CD4-positive, alpha-beta T cell treated with Interleukin-15 for 1 hour (primary cell): Measurements from ENCODE around the gene VILL.
"Not testable (repeated sequence)": the region's sequence is repeated elsewhere in the genome, so short reads cannot be mapped to it uniquely, and the experiment has no call there.

Experiments used
- DNase-seq: peaks from one replicate; pipeline ENCODE4 v3.0.0-alpha.2; 2020

VILL gene

DNA sequence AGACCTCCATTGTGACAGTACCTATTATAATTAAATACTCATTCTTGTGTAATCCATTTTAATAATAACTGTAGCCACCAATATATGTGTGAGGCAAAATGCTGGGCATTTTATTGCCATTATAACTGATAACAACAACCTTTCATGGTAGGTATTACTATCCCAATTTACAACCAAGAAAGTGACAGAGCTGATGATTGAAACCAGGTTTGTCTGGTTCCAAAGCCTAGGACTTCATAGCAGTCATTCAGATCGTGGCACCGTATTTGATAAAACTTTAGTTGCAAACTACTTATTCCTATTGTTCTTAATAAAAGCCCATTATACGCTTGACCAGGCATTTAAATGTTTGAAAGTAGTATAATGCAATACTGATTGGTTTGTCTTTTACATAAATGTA lies 26.4 kb upstream of the VILL start:
- DNase-seq = no peak

DNA sequence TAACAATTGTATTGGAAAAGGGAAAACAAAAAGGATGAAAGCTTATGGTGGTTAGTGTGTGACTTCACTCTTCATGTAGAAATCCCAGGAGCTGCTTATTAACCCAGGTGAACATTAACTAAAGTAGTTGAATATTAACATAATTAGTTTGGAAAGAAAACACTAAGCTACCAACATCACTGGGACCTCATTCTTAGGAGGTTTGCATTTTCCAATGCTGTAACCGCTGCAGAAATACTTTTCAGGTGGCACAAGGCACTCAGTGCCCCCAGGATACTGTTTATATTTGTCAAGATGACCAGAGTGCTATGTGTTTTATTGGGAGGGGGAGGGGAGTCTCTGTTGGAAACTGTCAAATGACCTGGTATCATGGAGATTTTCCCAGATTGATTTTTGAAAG lies 25.9 kb upstream of the VILL start:
- no peak for DNase-seq

DNA sequence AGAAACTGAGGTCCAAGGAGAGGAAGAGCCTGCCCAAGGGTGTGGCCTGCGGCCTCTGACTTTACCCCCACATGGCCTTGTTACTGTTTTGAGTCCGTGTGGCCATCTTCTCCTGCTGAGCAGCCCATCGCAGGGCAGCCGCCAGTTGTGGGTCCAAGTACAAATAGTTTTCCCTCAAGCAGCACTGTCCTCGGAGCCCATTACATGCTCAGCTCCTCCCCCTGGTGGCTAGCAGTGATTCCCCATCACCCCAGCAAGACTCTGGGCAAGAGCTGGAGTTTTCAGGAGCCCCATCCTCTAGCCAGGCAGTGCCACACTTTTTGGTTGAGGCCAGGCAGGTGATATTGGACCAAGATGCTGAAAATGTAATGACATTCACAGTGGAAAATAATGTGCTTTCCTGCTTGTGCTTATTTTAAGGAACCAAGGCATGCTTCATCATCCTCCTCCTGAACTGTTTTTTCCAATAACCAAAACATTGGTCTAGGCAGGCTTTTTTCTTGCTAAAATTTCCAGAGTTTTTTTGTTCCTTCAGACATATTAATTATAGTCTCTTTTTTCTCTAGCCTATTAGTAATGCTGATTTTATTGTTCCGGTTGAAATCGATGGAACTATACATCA lies 23.2 kb upstream of the VILL start:
- peak; percentile 50 for DNase-seq

DNA sequence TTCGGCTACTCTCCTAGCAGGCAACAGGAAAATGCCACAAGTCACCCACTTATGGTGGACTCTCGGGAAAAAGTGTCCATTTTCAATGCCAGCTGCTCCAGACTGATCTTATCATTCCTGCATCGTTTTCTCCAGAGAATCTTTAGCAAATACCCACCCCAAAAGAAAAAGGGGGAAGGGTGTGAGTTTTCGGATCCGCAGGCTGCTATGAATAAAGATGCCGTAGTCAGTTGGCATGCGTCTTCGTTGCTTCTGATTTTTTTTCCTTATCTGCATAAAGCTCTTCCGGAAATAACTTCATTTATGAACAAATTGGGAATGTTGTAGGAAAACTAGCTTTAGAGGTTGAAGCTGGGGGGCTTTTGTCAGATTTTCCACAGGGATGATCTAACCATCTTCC lies 22.4 kb upstream of the VILL start:
- no peak for DNase-seq

DNA sequence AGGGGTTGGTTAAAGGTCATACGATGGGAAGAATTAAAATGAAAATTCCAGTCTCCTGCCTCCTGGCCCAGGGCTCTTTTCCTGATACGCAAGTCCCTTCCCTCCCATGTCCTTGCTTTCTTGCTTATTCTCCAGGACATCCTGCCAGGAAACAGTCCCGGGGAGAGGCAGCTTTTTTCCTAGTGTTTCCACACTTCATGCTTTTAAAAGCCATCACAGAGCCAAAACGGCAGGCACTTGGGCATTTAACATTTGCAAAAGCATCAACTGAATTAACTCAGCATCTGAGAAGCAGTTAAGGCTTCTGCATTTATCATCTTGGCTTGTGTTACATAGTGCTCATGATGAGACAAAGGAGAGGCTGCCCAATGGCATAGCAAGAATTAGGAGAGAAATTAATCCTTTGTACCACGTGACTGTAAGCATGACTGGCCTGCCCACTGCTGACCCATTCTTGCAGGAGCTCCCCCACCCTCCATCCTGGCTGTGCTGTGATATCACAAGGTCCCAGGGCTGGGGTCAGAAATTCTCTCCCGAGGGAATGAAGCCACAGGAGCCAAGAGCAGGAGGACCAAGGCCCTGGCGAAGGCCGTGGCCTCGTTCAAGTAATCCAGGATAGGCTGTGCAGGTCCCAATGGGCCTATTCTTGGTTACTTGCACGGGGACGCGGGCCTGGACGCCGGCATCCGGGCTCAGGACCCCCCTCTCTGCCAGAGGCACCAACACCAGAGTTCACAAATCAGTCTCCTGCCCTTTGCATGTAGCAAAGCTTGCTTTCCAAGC lies 21.6 kb upstream of the VILL start:
- no peak for DNase-seq

DNA sequence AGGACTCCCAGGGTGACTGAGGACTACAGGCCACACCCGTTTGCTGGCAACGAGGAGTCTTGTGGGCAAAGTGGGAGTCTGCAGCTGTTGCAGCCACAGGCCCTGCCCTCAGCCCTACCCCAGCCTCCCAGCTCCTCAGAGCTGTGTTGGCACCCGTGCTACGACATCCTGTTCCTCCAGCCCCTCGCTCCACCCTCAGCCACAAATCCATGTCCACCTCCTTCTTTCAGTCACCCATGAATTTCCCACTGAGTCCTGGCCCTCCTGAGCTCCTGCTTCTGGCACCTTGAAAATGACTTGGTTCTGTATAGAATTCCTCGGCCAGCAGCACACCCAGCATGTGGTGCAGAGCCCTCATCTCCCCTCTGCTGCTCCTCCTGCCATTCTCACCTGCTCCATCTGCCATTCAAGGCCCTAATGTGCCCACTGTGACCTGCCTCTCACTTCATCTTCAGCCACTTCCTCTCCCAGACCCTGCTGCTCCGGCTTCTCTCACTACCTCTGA lies 20.9 kb upstream of the VILL start:
- no peak for DNase-seq

DNA sequence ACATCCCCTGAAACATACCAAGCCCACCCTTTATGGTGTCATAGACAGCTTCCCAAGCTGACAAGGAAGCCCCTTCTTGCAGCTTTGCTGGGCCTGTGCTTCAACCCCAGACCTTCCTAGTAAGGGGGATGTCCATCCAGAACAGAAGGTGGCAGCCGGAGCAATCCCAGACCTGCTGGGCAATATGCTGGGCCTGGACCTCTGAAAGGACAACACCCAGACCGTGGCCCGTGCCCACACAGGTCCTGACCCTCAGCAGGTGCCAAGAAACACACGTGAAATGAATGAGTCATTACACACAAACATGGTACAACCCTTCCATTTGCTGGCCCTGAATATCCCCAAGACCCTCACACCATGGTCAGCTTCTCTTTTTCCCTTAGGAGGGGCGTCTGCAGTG lies 19.8 kb upstream of the VILL start:
- no peak for DNase-seq

DNA sequence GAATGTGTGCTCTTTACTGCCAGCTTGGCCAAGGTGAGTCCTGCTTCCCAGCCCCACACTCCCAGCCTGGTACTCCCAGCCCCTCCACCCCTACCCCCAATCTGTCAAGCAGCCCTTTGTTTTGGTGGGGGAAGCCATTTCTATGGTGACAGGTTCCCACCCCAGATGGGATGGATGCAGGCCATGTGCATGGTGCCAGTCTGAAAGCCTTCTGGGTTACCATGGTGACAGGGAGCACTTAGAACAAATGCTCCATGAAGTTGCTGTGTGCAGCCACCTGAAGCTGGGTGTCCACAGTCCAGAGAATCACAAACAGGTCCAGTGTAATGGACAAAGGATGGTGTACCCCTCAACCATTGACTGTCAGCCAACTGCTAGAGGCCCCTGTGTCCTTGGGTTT lies 19.1 kb upstream of the VILL start:
- no peak for DNase-seq

DNA sequence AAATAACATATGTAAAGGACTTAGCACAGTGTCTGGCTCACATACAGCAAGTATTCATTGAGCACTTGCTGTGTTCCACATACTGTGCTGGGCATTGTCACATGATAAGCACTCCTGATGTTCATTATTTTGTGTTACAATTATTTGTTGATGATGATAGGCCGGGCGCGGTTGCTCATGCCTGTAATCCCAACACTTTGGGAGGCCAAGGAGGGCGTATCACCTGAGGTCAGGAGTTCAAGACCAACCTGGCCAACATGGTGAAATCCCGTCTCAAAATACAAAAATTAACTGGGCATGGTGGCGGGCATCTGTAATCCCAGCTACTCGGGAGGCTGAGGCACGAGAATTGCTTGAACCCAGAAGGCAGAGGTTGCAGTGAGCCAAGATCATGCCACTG lies 18.5 kb upstream of the VILL start:
- DNase-seq = not testable (repeated sequence)

DNA sequence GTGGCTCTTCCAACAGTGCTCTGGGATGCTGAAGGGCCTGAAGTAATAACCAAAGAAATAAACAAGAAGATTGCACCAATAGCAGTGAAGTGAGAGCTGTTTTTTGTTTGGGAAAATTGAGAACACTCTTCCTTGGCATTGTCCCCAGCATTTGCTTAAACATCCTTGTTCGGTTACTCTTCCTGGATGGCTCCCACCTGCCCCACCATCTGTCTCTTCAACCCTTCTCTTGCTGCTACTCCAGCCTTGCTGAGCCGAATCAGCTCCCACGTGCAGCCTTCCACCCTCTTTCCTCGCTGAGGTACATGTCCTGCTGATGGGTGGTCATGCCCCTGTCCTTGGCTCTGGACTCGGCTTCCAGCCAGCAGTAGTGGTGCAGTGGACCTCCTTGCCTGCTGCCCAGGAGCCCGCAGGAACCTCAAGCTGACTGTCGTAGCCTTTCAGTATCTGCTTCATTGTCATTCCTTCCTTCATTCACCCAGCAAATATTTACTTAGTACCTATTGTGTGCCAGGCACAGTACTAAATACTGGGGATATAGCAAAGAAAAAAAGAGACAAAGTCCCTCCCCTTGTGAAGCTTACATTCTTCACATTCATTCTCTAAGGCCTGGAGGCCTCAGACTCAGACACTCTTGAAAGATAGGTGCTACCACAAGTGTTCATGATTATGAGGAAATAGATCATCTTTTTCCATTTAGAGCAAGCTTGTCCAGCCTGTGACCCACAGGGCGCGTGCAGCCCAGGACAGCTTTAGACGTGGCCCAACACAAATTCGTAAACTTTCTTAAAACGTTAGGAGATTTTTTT lies 17.1 kb upstream of the VILL start:
- DNase-seq = no peak

DNA sequence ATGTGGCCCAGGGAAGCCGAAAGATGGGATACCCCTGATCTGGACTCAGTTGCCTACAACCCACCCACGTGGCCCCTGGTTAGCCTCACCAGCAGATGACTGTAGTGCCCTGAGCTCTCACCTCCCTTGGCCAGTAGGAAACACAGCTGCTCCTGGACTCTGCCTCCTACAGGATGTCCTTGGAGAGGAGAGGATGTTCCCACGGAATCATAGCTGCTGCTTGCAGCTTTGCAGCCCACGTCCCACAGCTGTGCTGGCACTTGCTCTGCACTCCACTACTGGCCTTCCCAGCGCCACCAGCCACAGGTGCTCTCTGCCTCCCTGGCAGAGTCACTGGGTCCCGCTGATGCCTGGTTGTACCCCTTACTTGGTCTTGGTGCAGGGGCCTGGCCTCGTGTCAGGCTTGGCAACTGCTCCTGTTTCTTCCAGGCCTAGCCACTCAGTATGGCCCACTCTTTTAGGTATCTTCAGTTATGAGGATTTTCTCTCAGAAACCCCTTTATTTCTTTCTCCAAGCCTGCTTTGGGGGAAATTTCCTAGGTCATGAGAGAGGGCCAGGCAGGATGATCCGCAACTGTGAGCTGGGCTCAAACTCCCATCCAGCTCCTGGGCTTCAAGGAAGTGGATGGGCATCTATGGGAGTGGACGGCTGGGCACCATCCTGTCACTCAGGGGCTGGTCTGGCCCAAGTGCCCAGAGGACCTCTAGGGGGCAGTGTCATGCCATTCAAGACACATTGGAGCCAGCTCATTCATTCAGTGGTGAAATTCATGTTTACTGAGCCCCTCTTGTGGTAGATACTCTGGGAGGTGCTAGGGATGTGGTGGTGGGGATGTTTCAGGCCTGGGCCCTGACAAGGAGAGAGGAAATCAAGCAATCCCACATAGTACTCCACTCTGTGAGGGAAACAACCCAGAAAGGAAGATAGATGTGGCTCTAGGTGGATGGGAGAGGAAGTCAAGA lies 16.2 kb upstream of the VILL start:
- DNase-seq = peak; percentile 67

DNA sequence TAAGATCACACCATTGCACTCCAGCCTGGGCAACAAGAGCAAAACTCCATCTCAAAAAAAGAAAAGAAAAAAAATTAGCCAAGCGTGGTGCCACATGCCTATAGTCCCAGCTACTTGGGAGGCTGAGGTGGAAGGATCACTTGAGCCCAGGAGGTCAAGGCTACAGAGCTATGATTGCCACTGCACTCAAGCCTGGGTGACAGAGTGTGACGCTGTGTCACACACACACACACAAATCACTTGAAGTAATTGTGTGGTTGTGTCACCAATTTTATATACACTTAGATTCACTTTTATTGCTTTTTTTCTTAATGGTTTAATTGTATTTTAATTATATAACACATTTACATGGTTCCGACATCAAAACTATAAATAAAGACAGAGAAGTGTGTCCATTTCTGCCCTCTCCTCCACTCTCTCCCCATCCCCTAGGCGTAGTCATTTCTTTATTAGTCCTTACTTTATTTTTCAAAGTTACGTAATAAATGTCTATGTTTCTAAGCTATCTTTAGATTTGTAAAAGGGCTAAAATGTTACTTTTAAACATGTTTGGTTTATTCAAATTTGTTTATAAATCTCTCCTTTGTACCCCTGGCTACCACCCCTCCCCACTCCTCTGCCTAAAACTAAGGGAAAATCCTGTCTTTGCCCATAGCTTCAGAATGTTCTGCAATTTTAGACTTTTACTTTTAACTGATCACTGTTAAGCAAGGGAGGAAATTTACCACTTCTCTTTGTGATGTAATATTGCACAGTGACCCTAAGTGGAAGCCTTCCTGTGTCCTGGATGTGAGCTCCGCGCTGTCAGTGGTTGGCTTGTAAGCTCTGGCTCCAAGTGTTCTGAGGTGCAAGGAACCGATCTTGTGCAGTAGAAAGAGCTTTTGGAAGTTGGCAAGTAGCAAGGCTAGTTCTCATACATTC lies 10.8 kb upstream of the VILL start:
- peak; percentile 58 for DNase-seq

DNA sequence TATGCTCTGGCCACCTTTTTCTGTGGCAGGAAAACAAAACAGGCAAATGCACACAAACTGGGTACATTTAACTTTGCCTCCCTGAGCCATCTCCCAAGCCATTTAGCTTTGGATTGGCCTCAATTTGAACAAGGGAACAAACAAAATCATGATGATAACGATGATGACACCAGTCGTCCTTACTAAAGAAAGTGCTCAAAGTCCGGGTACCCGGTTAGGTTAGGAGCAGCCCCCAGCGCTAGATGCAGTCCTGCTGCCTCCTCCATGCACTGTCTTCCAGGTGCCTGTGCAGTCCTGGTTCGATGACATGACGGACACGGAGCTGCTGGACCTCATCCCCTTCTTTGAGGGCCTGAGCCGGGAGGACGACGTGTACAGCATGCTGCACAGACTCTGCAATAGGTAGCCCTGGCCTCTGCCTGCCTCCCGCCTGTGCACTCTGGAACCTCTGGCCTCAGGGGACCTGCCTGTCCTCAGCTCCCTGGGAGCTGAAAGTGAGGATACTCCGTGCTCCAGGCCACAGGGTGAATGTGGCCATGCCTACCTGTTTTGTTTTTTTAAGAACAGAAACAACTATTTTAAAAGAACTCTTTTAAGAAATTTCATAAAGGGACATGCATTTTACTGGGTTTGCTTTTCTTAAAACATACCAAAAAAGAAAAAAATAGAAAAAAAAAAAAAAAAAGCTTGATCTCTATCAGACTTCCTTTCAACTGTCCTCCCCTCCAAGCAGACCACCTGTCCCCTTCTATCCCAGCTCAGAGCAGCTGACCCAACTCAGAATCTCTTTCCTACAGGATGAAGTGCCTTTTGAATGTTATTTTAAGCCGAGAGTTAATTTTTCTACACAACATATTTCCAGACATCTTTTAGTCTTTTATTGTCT lies 9.9 kb upstream of the VILL start:
- no peak for DNase-seq

DNA sequence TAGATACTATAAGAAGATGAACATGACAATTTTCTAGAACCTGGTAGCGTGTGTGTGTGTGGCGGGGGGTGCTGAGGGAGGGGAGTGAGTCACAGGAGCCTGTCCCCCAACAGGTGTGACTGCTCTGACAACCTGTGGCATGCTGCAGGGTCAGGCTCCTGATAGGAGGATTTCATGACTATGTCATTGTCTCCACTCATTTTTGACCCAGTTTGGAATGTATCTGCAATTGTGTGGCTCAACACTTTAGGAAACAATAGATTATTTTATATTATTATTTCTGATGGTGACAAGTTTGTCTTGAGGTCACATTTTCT lies 9.3 kb upstream of the VILL start:
- no peak for DNase-seq

DNA sequence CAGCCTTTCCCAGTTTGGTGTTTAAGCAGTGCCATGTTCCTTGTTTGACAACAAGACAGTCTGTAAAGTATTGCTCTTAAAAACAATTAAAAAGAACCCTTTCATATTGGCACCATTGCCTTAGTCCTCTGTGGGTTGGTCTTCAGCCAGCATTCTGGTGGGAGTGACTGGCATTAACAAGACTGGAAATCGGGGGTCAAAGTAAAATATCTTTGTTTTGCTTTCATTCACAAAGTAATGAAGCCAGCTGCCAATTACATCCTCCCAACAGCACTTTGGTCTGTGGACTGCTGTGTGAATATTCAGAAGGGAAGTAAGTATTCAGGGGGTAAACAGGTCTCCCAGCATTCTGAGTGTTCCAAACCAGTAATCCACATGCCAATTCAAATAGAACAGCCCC lies 8.3 kb upstream of the VILL start:
- DNase-seq = no peak

DNA sequence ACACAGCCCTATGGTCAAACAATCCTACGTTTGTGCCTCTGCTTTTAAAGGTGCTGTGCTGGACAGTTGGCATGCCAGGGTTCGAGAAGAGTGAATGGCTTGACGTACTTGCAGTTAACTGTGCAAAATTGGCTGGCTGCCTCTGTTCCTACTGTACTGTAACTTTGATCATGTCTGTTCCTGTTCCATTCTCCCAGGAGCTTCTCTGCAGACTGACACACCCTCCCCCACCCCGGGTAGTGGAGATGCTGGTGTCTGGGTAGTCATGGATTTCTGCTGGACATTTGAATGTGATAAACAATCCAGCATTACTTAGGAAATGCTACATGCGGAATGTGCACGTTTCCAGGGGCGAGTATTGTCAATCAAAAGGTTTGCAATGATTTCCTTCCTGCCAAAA lies 6.5 kb upstream of the VILL start:
- no peak for DNase-seq

DNA sequence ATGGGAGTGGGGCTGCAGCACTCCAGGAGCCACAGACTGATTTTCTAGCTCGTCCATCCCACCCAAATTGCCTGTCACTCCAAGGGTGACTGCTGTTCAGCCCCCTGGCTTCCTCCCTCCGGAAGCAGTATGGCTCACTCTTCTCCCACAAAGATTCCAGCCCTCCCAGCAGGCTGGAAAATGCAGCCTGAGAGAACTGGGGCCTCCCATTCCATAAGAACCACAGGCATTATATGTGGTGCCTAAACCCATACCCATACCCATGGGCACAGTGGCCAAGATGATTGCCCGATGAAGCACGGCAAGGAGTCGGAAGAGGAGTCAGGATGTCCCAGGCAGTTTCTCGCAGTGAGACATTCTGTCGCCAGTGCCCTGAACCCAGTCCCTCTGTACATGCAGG lies 6.0 kb upstream of the VILL start:
- DNase-seq = no peak

DNA sequence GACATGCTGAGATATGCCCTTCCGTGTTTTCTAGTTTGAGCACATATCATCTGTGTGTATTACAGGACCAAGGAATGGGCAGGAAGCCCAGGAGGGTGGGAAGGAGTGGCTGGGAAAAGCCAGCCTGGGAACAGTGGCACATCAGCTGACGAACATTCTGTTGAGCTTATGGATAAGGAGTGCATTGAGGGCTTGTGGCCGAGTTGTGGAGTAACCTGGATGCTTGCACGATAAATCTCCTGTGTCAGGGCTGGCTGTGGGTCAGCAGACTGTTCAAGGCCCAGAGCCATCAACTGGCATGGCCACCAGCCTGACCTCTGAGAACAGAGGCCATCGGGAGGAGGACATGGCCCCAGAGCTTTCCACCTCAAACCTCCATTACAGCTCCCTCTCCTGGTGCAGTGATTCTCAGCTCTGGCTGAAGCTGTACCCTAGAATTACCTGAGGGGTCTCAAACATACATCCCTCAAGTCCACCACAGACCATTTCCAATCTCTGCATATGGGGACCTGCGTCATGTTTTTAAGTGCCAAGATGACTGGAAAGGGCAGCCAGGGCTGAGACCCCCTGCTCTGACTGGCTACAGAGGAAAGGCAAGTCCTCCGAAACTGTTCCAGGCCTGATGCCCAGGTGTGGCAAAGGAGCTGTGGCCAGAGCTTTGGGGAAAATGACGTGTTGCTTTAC lies 4.8 kb upstream of the VILL start:
- peak; percentile 10 for DNase-seq

DNA sequence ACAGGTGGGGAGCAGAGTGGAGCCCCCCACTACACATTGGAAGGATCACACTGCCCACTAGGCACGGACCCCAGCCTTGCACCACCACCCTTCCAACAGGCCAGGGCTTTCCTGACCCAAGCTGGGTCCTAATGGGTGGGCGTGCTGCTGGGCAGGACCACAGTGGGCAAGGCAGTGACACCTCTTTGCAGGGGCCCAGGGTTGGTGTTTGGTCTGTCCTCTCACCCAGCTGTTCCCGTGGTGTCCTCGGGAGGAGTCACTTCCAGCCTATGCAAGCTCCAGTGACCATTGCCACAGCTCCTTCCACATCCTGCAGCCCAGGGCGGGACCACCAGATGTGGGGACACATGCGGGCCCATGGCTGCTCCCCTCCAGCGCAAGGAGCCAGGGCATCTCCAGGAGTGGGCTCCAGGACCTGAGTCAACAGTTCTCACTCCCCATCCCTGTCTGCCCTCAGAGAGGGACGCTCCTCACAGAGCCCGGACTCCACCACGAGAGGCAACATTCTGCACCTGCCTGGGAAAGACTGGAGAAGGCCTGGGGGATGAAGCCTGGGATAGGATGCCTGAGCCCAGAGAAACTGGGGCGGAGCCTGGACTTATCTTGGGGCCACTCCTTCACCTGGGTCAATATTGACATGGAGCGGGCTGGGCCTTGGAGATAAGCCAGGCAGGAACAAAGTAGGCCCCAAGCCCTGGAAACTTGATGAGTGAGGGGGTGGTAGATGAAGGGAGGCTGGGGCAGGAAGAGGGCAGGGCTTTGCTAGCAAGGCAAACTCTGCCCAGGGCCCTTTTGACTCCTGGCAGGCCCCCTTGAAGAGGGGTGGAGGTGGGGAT lies 3.9 kb upstream of the VILL start:
- DNase-seq = peak; percentile 15
